ENCODE results near the gene OTOA. TPM values are rescaled to one million over a fixed set of nuclear protein-coding genes. Genes with fewer than 3 reads are reported as not detected.
"Not testable (repeated sequence)": the region's sequence is repeated elsewhere in the genome, so short reads cannot be mapped to it uniquely, and the experiment has no call there.

OTOA gene
- total RNA-seq, 1 donor from 2014 or later = not detected

GRCh38 chr16:21801538-21802374, 138.0 kb downstream of the OTOA start:
- H3K27ac Mint-ChIP-seq; H3K9me3 Mint-ChIP-seq; H3K27me3 Mint-ChIP-seq; intact Hi-C loops (cut with micrococcal nuclease); H3K4me3 Mint-ChIP-seq; H3K4me1 Mint-ChIP-seq: not testable (repeated sequence)
- peak; percentile 72 for DNase-seq
- H3K36me3 Mint-ChIP-seq (ENCODE audit: low read depth) = peaks cover 11% of the 10 kb centered on the region

GRCh38 chr16:21802375-21802663, 138.6 kb downstream of the OTOA start:
- intact Hi-C loops (cut with micrococcal nuclease); H3K9me3 Mint-ChIP-seq; H3K27me3 Mint-ChIP-seq; H3K4me3 Mint-ChIP-seq; H3K27ac Mint-ChIP-seq; H3K4me1 Mint-ChIP-seq; DNase-seq: not testable (repeated sequence)
- peaks cover 11% of the 10 kb centered on the region for H3K36me3 Mint-ChIP-seq (ENCODE audit: low read depth)

Other genes starting within 250 kb of the OTOA start
- gene METTL9, start 64.4 kb upstream of the OTOA start, total RNA-seq = 65.6 and 66.7 TPM in 2 replicates
- not detected in 2 replicates for gene IGSF6, start 11.4 kb upstream of the OTOA start, total RNA-seq
- gene NPIPB4, start 193.8 kb downstream of the OTOA start, total RNA-seq = 202 and 221 TPM in 2 replicates

Data from activated CD4-positive, alpha-beta T cell treated with anti-CD3 and anti-CD28 coated beads, Interleukin-2, amount 10 ng/mL, durations not matched to agents 24 days and 14 days (primary cell).